Lower leg skin (tissue), 4 donors: Measurements from ENCODE around the gene MAGI2. TPM values are rescaled to one million over a fixed set of nuclear protein-coding genes. Genes with fewer than 3 reads are reported as not detected.

Source experiments
- DNase-seq, 2 donors: peaks; one replicate each; pipeline ENCODE4 v3.0.0-alpha.2; 2019; ENCODE audit warnings: low spot score in 2 of 2
- H3K4me3 ChIP-seq: fragments of 200-600 bp; sonication (generic); 2 replicates; pipeline ENCODE4 v1.5.1; 2017; ENCODE audit warnings: mild to moderate bottlenecking, low read depth; ENCODE audit not compliant: poor library complexity, severe bottlenecking
- CTCF ChIP-seq, 3 donors: fragments of 450-650 bp; IDR thresholded peaks; one replicate each; pipeline ENCODE4 v1.5.1; 2016; ENCODE audit warnings: antibody characterized with exemption in 3 of 3, mild to moderate bottlenecking in 3 of 3, moderate library complexity in 2 of 3
- POLR2A ChIP-seq, 2 donors: fragments of 450-650 bp; IDR thresholded peaks; one replicate each; pipeline ENCODE4 v1.6.1; 2016 to 2017; ENCODE audit warnings: antibody characterized with exemption in 2 of 2, mild to moderate bottlenecking in 1 of 2, moderate library complexity in 1 of 2
- WGBS, 2 donors: methylation state at CpG; one replicate each; pipeline ENCODE4 v1.1.5; 2018; 5-methylcytosine and 5-hydroxymethylcytosine counted together
- intact Hi-C: fragments of 100-400 bp; cut with DNase I; formaldehyde crosslinking; loops from one replicate; pipeline ENCODE4 v1.15.0; 2023; ENCODE audit warnings: low total_unique reads
- total RNA-seq, 4 donors: library from RNA; depleted of rRNA; stranded (reverse); fragments of >200 nt; gene quantifications; one replicate each; pipeline ENCODE4 v1.1.0, GENCODE V29; 2016

The MAGI2 gene
- total RNA-seq, 4 donors from 2014 or later, result 1.6 to 3.0 (median 2.1) TPM

- no peak for TF ChIP-seq CTCF (IDR thresholded peaks at IDR 0.05)
- no peak for TF ChIP-seq POLR2A (IDR thresholded peaks at IDR 0.05)
- intact Hi-C loops, result no loop called here
- DNase-seq, result no peak
- WGBS, 2 donors, result 59 to 90% methylated on average over 4 of the region's 4 CpGs
- no peak overlapping the region for H3K4me3 ChIP-seq
Observed at GRCh38 chr7:78383096-78383880, 1070.2 kb downstream of the MAGI2 start.

- 84 to 90% methylated on average over 1 of the region's 1 CpG for WGBS, 2 donors
- no peak overlapping the region for H3K4me3 ChIP-seq
- intact Hi-C loops, result no loop called here
- no peak for DNase-seq
- TF ChIP-seq POLR2A (IDR thresholded peaks at IDR 0.05) (no peak), CTCF (IDR thresholded peaks at IDR 0.05) (no peak)
Observed at GRCh38 chr7:78379148-78379547, 1074.3 kb downstream of the MAGI2 start.

- TF ChIP-seq CTCF (IDR thresholded peaks at IDR 0.05) (no peak), POLR2A (IDR thresholded peaks at IDR 0.05) (no peak)
- intact Hi-C loops, result no loop called here
- 91 to 95% methylated on average over 1 of the region's 1 CpG for WGBS, 2 donors
- no peak overlapping the region for H3K4me3 ChIP-seq
- DNase-seq, result no peak
Observed at GRCh38 chr7:78377532-78377931, 1075.9 kb downstream of the MAGI2 start.

GRCh38 chr7:78370936-78371335 is 1082.5 kb downstream of the MAGI2 start:
- intact Hi-C loops, result no loop called here
- no peak for DNase-seq
- TF ChIP-seq CTCF (IDR thresholded peaks at IDR 0.05) (no peak), POLR2A (IDR thresholded peaks at IDR 0.05) (no peak)
- H3K4me3 ChIP-seq, result no peak overlapping the region

- 50 to 54% methylated on average over 2 of the region's 2 CpGs for WGBS, 2 donors
Observed at GRCh38 chr7:78368771-78369170, 1084.7 kb downstream of the MAGI2 start.

More at GRCh38 chr7:78368771-78369170, 1084.7 kb downstream of the MAGI2 start:
- DNase-seq, result no peak
- no peak overlapping the region for H3K4me3 ChIP-seq
- TF ChIP-seq POLR2A (IDR thresholded peaks at IDR 0.05), result no peak
- no peak for TF ChIP-seq CTCF (IDR thresholded peaks at IDR 0.05)
- intact Hi-C loops, result no loop called here
